HG03442 (cell line): ENCODE data around the gene RNF123.
"Not testable (repeated sequence)": the region's sequence is repeated elsewhere in the genome, so short reads cannot be mapped to it uniquely, and the experiment has no call there.

Source experiments
- ATAC-seq: cut with Tn5 transposase; IDR thresholded peaks from one replicate; pipeline ENCODE4 v1.9.1; 2021; ENCODE audit warnings: mild to moderate bottlenecking, moderate library complexity; ENCODE audit not compliant: unreplicated experiment

The RNF123 gene

DNA sequence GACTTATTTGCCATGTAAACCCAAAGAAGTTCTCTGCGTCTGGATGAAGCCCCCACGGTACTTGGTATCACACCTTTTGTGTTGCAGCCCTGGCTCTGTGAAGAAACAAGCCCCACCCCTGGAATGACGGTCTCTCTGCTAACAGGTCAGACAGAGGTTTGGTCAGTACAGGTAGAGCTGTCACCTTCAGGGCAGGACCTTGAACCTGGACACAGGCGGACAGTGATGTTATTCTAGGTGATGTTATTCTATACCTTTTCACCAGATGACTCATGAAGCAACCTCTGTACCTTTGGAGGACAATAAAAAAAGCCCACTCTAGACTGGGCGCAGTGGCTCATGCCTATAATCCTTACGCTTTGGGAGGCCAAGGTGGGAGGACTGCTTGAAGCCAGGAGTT lies 45.4 kb downstream of the RNF123 start:
- ATAC-seq = no peak

DNA sequence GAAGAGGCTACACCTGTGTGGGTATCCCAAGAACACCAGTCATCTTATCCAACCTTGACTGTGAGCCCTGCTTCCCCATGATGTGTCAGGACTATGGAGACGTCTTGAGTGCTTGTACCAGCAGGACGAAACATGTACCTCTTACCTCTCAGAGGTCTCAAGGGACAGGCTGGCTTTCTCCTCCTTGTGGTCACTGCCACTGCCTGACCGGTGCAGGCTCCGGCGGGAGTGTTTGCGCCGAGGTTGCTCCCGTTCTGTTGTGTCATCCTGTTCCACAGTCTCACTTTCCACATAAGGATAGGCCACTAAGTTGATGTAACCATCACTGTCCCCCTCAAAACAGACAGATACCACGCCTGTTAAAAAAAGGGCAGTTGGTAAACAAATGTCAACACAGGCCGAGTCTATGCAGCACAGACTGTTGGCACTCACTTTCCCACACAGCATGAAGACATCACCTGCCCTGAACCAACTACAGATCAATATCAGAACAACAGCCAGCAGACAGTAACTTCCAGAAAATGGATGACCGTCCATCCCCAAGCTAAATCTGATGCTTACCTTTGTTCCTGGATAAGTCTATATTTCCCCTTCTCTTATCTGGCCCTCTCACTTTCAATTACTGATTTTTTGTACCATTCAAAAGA lies 48.8 kb downstream of the RNF123 start:
- ATAC-seq = no peak

- no peak for ATAC-seq
Measured at GRCh38 chr3:49740427-49740826, 51.1 kb downstream of the RNF123 start.

DNA sequence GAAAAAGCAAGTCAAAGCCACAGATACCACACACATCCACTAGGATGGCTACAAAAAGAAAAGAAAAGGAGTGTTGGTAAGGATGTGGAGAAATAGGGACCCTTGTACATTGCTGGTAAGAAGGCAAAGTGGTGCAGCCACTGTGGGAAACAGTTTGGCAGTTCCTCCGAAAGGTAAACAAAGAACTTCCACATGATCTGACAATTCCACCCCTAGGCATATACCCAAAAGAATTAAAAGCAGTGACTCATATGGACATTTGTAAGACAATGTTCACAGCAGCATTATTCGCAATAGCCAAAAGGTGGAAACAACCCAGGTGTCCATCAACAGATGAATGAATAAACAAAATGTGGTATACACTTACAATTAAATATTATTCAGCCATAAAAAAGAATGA lies 56.6 kb downstream of the RNF123 start:
- no peak for ATAC-seq

DNA sequence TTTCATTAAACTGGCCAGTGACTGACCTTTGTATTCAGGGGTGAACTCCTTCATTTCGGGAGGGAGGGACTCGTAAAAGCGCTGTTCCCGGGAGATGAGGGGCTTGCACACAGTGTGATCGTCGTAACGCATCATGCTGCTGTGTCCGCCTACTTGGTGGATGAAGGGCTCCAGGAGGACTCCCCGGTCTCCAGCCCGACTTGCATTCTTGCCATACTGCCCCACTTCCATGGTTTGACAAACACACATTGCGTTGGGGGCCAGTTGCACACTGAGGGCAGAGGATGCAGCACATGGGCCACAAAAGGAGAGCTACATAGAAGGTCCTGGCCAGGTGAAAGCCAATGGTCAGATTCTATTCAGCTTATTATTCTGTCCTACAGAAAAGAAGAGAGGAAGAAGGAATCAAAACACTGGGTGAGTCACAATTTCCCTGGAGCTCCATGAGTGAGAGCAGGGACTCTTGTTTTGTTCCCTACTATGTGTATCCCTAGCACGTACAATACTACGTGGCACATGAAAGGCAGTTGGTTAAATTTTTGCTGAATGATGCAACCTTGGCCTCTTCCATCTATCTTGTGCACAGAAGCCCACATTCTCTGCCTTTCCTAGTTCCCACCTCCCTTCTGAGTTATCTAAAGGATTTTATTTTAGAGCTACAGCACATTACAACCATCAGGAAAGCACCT lies 58.6 kb downstream of the RNF123 start:
- no peak for ATAC-seq

DNA sequence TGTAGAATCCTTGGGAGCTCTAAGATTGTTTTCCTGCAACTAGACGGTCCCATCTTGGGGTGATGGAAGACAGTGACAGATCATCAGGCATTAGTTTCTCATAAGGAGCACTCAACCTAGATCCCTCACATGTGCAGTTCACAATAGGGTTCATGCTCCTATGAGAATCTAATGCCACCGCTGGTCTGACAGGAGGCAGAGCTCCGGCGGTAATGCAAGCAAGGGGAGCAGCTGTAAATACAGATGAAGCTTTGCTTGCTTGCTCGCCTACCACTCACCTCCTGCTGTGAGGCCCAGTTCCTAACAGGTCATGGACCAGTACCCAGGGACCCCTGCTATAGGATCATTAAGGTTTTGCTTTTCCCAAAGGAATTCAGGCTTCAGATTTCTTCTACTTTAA lies 59.5 kb downstream of the RNF123 start:
- ATAC-seq = not testable (repeated sequence)

DNA sequence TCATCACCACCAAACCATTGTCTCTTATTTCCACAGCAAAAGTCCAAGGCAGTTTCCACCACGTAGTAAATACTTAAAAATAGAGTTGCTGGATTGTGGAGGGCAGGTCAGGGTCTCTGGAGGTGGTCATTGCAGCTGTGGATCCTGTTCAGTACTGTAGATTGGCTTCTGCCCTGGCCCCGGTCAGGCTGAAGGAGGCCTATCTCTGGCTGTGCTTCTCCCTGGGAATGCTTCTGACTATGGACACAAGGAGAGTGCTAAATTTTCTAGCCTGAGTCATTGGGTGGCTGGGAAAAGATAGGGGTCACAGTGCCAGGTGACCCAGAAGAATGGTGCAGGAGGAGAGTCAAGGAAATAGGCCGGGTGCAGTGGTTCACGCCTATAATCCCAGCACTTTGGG lies 60.7 kb downstream of the RNF123 start:
- no peak for ATAC-seq

DNA sequence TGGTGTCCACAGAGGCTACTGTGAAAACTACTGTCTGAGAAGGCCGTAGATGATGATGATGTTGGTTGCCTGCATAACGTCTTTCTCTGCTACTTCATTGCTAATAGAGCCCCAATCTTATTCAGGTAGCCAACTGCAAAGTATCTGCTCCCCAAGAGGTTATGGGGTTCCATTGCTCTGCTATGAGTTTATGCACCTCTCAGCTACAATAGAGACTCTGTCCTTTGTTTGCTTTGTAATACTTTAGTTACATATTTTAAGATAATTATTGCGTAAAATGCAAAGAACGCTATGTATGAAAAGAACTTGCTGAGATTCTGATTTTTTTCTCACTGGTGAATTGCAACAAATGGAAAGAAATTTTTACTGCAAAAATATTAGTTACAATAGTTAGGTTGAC lies 62.1 kb downstream of the RNF123 start:
- ATAC-seq = no peak

- no peak for ATAC-seq
Measured at GRCh38 chr3:49754536-49754935, 65.2 kb downstream of the RNF123 start.

DNA sequence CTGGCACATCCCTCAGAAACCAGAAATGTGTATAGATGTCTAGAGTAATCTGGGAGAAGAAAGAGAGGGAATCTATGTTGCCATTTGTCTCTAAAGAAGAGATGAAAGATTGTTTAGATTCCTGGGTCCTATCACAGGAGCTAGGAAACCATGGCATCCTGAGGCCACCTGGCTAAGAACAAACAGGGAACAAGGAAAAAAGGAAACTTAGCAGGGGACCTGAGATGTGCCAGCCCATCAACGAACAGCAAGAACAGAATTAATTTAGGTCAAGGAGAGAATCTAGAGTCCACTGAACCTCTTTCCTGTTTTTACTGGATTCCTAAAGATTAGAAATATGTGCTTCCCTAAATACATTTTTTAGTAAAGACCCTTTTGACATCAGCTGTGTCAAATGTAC lies 66.7 kb downstream of the RNF123 start:
- no peak for ATAC-seq

- no peak for ATAC-seq
Measured at GRCh38 chr3:49757197-49757596, 67.8 kb downstream of the RNF123 start.

- ATAC-seq = no peak
Measured at GRCh38 chr3:49759226-49759625, 69.9 kb downstream of the RNF123 start.

GRCh38 chr3:49761661-49762060 lies 72.3 kb downstream of the RNF123 start:
- no peak for ATAC-seq

DNA sequence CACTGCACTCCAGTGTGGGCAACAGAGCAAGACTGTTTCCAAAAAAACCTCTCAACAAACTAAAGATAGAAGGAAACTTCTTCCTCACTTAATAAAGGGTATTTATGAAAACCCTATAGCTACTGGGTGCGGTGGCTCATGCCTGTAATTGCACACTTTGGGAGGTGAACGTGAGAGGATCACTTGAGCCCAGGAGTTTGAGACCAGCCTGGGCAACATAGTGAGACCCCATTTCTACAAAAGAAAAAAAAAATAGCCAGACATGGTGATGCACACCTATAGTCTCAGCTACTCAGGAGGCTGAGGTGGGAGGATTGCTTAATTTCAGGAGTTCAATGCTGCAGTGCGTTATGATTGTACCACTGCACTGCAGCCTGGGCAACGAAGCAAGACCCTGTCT lies 74.6 kb downstream of the RNF123 start:
- no peak for ATAC-seq

DNA sequence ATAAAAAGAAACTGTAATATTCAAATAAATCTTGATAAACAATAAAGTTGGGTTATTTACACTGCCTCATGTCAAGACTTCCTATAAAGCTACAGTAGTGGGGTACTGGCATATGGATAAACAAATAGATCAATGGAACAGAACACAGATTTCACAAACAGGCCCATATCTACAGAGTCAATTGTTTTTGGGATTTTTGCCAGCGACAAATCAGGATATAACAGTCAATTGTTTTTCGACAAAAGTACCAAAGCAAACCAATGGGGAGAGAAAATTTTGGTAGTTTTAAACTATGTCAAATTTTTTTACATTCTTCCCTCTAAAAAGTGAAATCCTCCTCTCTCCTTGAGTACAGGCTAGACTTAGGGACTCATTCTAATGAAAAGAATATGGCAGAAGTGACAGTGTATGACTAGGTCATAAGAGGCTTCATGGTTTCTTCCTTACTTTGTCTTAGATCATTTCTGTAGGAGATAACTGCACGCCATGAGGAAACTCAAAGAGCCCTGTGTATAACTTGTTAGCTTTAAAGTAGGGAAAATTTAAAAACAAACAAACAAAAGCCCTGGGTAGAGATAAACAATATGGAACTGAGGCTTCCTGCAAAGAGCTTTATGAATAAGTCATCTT lies 80.0 kb downstream of the RNF123 start:
- ATAC-seq = no peak

DNA sequence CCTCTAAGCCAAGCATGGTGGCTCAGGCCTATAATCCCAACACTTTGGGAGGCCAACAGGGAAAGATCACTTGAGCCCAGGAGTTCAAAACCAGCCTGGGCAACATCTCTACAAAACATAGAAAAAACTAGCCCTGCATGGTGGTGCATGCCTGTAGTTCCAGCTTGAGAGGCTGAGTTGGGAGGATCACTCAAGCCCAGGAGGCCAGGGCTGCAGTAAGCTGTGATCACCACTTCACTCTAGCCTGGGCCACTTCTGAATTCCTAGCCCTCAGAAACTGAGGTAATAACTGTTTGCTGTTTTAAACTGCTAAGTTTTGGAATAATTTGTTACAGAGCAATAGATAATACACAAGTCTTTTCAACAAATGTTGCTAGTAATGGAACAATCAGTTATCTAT lies 80.6 kb downstream of the RNF123 start:
- no peak for ATAC-seq
